Liver (tissue), 3 donors: ENCODE measurements around the gene S100A13.

Source experiments
- ATF3 ChIP-seq: IDR thresholded peaks from 2 replicates; pipeline ENCODE4 v1.6.1; 2016; ENCODE audit warnings: antibody characterized with exemption
- CTCF ChIP-seq: fragments of 150-350 bp; IDR thresholded peaks from 2 replicates; pipeline ENCODE4 v1.5.1; 2017; ENCODE audit warnings: improper control_type of control experiment, low read depth, low read length; ENCODE audit not compliant: missing input control
- FOXA1 ChIP-seq: IDR thresholded peaks from 2 replicates; pipeline ENCODE4 v1.6.1; 2016; ENCODE audit warnings: antibody characterized with exemption
- HNF4A ChIP-seq, 2 donors: conservative IDR thresholded peaks; 2 replicates each; pipeline ENCODE4 v1.6.1; 2016; ENCODE audit warnings: antibody characterized with exemption in 2 of 2, mild to moderate bottlenecking in 2 of 2
- RAD21 ChIP-seq, 2 donors: IDR thresholded peaks; 2 replicates each; pipeline ENCODE4 v1.6.1; 2016; ENCODE audit warnings: antibody characterized with exemption in 2 of 2, mild to moderate bottlenecking in 2 of 2
- RXRA ChIP-seq, 2 donors: IDR thresholded peaks; 2 replicates each; pipeline ENCODE4 v1.6.1; 2017 to 2018; ENCODE audit warnings: antibody characterized with exemption in 2 of 2, mild to moderate bottlenecking in 1 of 2
- TAF1 ChIP-seq: conservative IDR thresholded peaks from 2 replicates; pipeline ENCODE4 v1.6.1; 2016; ENCODE audit warnings: antibody characterized with exemption, mild to moderate bottlenecking
- YY1 ChIP-seq: IDR thresholded peaks from 2 replicates; pipeline ENCODE4 v1.6.1; 2016; ENCODE audit warnings: antibody characterized with exemption, mild to moderate bottlenecking
- TF ChIP-seq, protein P1 (sequence below): IDR thresholded peaks from 2 replicates; pipeline ENCODE4 v1.6.1; 2016; ENCODE audit warnings: antibody characterized with exemption, mild to moderate bottlenecking
- TF ChIP-seq, protein P2 (sequence below): IDR thresholded peaks from 2 replicates; pipeline ENCODE4 v1.6.1; 2016; ENCODE audit warnings: antibody characterized with exemption
- donor health status: healthy.
- donor health status: healthy.

DNA sequence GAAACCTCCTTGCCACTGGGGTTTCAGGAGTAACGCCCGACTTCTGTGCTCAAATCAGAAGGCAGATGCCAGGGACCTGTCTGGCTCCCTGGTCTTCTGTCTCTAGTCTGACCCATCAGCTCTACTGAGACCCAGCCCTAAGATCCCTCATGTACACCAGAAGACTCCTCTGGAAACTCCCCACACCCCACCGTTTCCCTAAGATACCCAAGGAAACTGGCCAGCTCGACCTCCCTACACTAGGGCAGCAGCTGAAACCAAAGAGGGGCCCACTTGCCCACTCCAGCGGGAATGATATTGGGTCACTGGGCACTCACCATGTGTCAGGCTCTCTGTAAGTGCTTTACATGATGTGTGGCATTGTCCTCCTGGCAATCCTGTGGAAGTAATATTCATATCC, 13.9 kb downstream of the S100A13 start:
- no peak for TF ChIP-seq CTCF
- TF ChIP-seq ATF3: no peak
- no peak for TF ChIP-seq YY1
- TF ChIP-seq RXRA (IDR thresholded peaks at IDR 0.05): no peak
- TF ChIP-seq, protein P1, sequence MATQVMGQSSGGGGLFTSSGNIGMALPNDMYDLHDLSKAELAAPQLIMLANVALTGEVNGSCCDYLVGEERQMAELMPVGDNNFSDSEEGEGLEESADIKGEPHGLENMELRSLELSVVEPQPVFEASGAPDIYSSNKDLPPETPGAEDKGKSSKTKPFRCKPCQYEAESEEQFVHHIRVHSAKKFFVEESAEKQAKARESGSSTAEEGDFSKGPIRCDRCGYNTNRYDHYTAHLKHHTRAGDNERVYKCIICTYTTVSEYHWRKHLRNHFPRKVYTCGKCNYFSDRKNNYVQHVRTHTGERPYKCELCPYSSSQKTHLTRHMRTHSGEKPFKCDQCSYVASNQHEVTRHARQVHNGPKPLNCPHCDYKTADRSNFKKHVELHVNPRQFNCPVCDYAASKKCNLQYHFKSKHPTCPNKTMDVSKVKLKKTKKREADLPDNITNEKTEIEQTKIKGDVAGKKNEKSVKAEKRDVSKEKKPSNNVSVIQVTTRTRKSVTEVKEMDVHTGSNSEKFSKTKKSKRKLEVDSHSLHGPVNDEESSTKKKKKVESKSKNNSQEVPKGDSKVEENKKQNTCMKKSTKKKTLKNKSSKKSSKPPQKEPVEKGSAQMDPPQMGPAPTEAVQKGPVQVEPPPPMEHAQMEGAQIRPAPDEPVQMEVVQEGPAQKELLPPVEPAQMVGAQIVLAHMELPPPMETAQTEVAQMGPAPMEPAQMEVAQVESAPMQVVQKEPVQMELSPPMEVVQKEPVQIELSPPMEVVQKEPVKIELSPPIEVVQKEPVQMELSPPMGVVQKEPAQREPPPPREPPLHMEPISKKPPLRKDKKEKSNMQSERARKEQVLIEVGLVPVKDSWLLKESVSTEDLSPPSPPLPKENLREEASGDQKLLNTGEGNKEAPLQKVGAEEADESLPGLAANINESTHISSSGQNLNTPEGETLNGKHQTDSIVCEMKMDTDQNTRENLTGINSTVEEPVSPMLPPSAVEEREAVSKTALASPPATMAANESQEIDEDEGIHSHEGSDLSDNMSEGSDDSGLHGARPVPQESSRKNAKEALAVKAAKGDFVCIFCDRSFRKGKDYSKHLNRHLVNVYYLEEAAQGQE: no peak
- no peak for TF ChIP-seq TAF1
- no peak for TF ChIP-seq FOXA1
- no peak for TF ChIP-seq RAD21 (IDR thresholded peaks at IDR 0.05)
- no peak for TF ChIP-seq HNF4A (conservative IDR thresholded peaks at IDR 0.05)
- TF ChIP-seq, protein P2, sequence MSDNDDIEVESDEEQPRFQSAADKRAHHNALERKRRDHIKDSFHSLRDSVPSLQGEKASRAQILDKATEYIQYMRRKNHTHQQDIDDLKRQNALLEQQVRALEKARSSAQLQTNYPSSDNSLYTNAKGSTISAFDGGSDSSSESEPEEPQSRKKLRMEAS: no peak
